Lung (tissue), 12 donors: Measurements from ENCODE around the gene MCOLN2. TPM values are rescaled to one million over a fixed set of nuclear protein-coding genes. Genes with fewer than 3 reads are reported as not detected.
"Not testable (repeated sequence)": the region's sequence is repeated elsewhere in the genome, so short reads cannot be mapped to it uniquely, and the experiment has no call there.

Experiments
- ATAC-seq: fragments of 200-7000 bp; cut with Tn5 transposase; one replicate; pipeline ENCODE4 v1.9.1; 2020; ENCODE audit warnings: moderate number of reproducible peaks; ENCODE audit not compliant: insufficient read depth, low FRiP score
- DNase-seq, 3 donors: peaks; one replicate each; pipeline ENCODE4 v3.0.0-alpha.2; 2013 to 2017
- H3K27ac ChIP-seq, 2 donors: one replicate each; pipeline ENCODE4 v1.5.1; 2013; ENCODE audit warnings: mild to moderate bottlenecking in 2 of 2, moderate library complexity in 2 of 2, control low read depth in 1 of 2, inconsistent platforms in 1 of 2, low read depth in 1 of 2, low read length in 1 of 2
- H3K27me3 ChIP-seq, 3 donors: one replicate each; pipeline ENCODE4 v1.5.1; 2013; ENCODE audit warnings: low read length in 2 of 3; ENCODE audit not compliant: control insufficient read depth in 3 of 3, insufficient read depth in 3 of 3
- H3K36me3 ChIP-seq, 4 donors: one replicate each; pipeline ENCODE4 v1.5.1; 2013; ENCODE audit warnings: low read length in 4 of 4, mild to moderate bottlenecking in 1 of 4, moderate library complexity in 1 of 4; ENCODE audit not compliant: control insufficient read depth in 4 of 4, insufficient read depth in 4 of 4
- H3K4me1 ChIP-seq, 5 donors: one replicate each; pipeline ENCODE4 v1.5.1; 2013; ENCODE audit warnings: low read length in 5 of 5, mild to moderate bottlenecking in 2 of 5, moderate library complexity in 1 of 5; ENCODE audit not compliant: control insufficient read depth in 5 of 5, insufficient read depth in 5 of 5
- H3K4me3 ChIP-seq: one replicate; pipeline ENCODE4 v1.5.1; 2013; ENCODE audit warnings: mild to moderate bottlenecking, control low read depth, moderate library complexity
- H3K9ac ChIP-seq, 2 donors: one replicate each; pipeline ENCODE4 v1.5.1; 2013; ENCODE audit warnings: low read length in 2 of 2, control low read depth in 1 of 2; ENCODE audit not compliant: insufficient read depth in 1 of 2
- H3K9me3 ChIP-seq, 4 donors: one replicate each; pipeline ENCODE4 v1.5.1; 2013; ENCODE audit warnings: low read length in 3 of 4, mild to moderate bottlenecking in 1 of 4, moderate library complexity in 1 of 4; ENCODE audit not compliant: control insufficient read depth in 4 of 4, insufficient read depth in 3 of 4
- CTCF ChIP-seq: IDR thresholded peaks from 2 replicates; pipeline ENCODE4 v1.5.1; 2012; ENCODE audit warnings: mild to moderate bottlenecking; ENCODE audit errors: control extremely low read depth, extremely low read depth
- WGBS, 2 donors: extraction: QIAGEN DNeasy Blood & Tissue Kit; methylation state at CpG; one replicate each; pipeline ENCODE4 v1.1.7; 2013; 5-methylcytosine and 5-hydroxymethylcytosine counted together
- polyA plus RNA-seq, 2 donors: library from polyadenylated mRNA; stranded (reverse); fragments of 200-250 nt; gene quantifications; one replicate each; pipeline ENCODE4 v1.2.1, GENCODE V29; 2013
- total RNA-seq, 2 donors: library from RNA; depleted of rRNA in 1 of 2; stranded (reverse); fragments of >200 nt in 1 of 2; gene quantifications; one replicate each; pipeline ENCODE4 v1.2.1, GENCODE V29; 2014 to 2021
- donor health status: control.
- donor health status: control.
- donor health status: Bipolar disorder and iron deficiency.
- donor health status: healthy.
- donor health status: DM: yes; HTN: yes; CAD: no.

The MCOLN2 gene
- total and polyA plus RNA-seq, 4 donors: 4.2 to 17.1 (median 7.4) TPM

- no peak for TF ChIP-seq CTCF
- Histone ChIP-seq H3K9me3 (no peaks in the 10 kb centered on the region), H3K4me1 (peaks cover 0 to under 1% (median 0%) of the 10 kb centered on the region in 5 donors), H3K27me3 (peaks cover 0 to 10% (median 8%) of the 10 kb centered on the region in 3 donors), H3K36me3 (no peaks in the 10 kb centered on the region), H3K27ac (no peak overlapping the region), H3K9ac (no peak overlapping the region), H3K4me3 (no peak overlapping the region)
- ATAC-seq: no peak
- DNase-seq: peak in 1 of 3 donors; percentile 3
- 68% methylated on average over 8 of the region's 8 CpGs for WGBS, 2 donors
Observed at GRCh38 chr1:84991097-84991920, 5.6 kb downstream of the MCOLN2 start.

- Histone ChIP-seq H3K27ac (no peak overlapping the region), H3K27me3 (no peaks in the 10 kb centered on the region), H3K36me3 (no peaks in the 10 kb centered on the region), H3K9ac (no peak overlapping the region), H3K4me3 (no peak overlapping the region), H3K4me1 (no peaks in the 10 kb centered on the region), H3K9me3 (no peaks in the 10 kb centered on the region)
- DNase-seq (no peak), ATAC-seq (no peak)
- WGBS, 2 donors: 16 to 46% methylated on average over 2 of the region's 2 CpGs
- no peak for TF ChIP-seq CTCF
Observed at GRCh38 chr1:84988588-84988987, 8.3 kb downstream of the MCOLN2 start.

GRCh38 chr1:84986561-84986960 lies 10.4 kb downstream of the MCOLN2 start:
- not testable (repeated sequence) for H3K36me3 ChIP-seq, H3K9me3 ChIP-seq, H3K4me3 ChIP-seq, H3K27me3 ChIP-seq, H3K9ac ChIP-seq, H3K4me1 ChIP-seq, DNase-seq, H3K27ac ChIP-seq, ATAC-seq
- WGBS, 2 donors: 90 to 91% methylated on average over 3 of the region's 3 CpGs

- Histone ChIP-seq H3K27me3 (no peaks in the 10 kb centered on the region), H3K9me3 (no peaks in the 10 kb centered on the region), H3K36me3 (no peaks in the 10 kb centered on the region), H3K9ac (no peak overlapping the region), H3K4me1 (no peaks in the 10 kb centered on the region), H3K4me3 (no peak overlapping the region), H3K27ac (no peak overlapping the region)
- DNase-seq: no peak
- TF ChIP-seq CTCF: no peak
- ATAC-seq: no peak
Observed at GRCh38 chr1:84985365-84985764, 11.5 kb downstream of the MCOLN2 start.
